Measurements from ENCODE around the gene C1QTNF1.
A peak's percentile ranks its signal among the peaks of the same experiment; 100 is the strongest.

The C1QTNF1 gene

GRCh38 chr17:79075861-79076406, 52.0 kb downstream of the C1QTNF1 start:
- no peak for TF ChIP-seq CTCF (conservative IDR thresholded peaks at IDR 0.05; ENCODE audit: low read depth)
- CTCF ChIA-PET, result interaction anchor here (0.6 kb wide), 1 partner anchor 217 kb away, joined by 3 read pairs; no protein-coding TSS in a partner anchor
- POLR2A ChIA-PET (ENCODE audit: low non-redundant PET), result no interaction called here
- H3K27ac ChIP-seq, result peak overlapping the region; percentile 76; the same call in 1 of the 2 replicates
- DNase-seq (ENCODE audit: low spot score), result no peak

GRCh38 chr17:79077587-79077986, 53.6 kb downstream of the C1QTNF1 start:
- CTCF ChIA-PET, result interaction anchor here (1.1 kb wide), 1 partner anchor 32 kb away, joined by 4 read pairs; no protein-coding TSS in a partner anchor
- POLR2A ChIA-PET (ENCODE audit: low non-redundant PET), result no interaction called here
- no peak for DNase-seq (ENCODE audit: low spot score)
- 0 out of 2 replicates have a peak overlapping the region, but pooled peaks have one; percentile 3 for H3K27ac ChIP-seq
- TF ChIP-seq CTCF (conservative IDR thresholded peaks at IDR 0.05; ENCODE audit: low read depth), result no peak

- 0 out of 2 replicates have a peak overlapping the region, but pooled peaks have one; percentile 3 for H3K27ac ChIP-seq
- no peak for DNase-seq (ENCODE audit: low spot score)
- no peak for TF ChIP-seq CTCF (conservative IDR thresholded peaks at IDR 0.05; ENCODE audit: low read depth)
- ChIA-PET POLR2A (ENCODE audit: low non-redundant PET) (no interaction called here), CTCF (interaction anchor here (0.5 to 1.2 kb wide), 3 partner anchors 9 to 191 kb away, joined by 3 to 4 read pairs (median 3); no protein-coding TSS in a partner anchor)
Observed at GRCh38 chr17:79078476-79079190, 54.7 kb downstream of the C1QTNF1 start.

GRCh38 chr17:79079421-79080200, 55.6 kb downstream of the C1QTNF1 start:
- no peak for TF ChIP-seq CTCF (conservative IDR thresholded peaks at IDR 0.05; ENCODE audit: low read depth)
- no peak overlapping the region; the same call in 1 of the 2 replicates for H3K27ac ChIP-seq
- ChIA-PET POLR2A (ENCODE audit: low non-redundant PET) (no interaction called here), CTCF (interaction anchor here (0.6 to 1.2 kb wide), 3 partner anchors 8 to 34 kb away, joined by 3 to 4 read pairs (median 4); no protein-coding TSS in a partner anchor)
- no peak for DNase-seq (ENCODE audit: low spot score)

GRCh38 chr17:79080349-79080748, 56.4 kb downstream of the C1QTNF1 start:
- CTCF ChIA-PET, result interaction anchor here (0.6 kb wide), 1 partner anchor 60 kb away, joined by 7 read pairs; no protein-coding TSS in a partner anchor
- peak overlapping the region; percentile 0; the same call in 1 of the 2 replicates for H3K27ac ChIP-seq

More at GRCh38 chr17:79080349-79080748, 56.4 kb downstream of the C1QTNF1 start:
- POLR2A ChIA-PET (ENCODE audit: low non-redundant PET), result no interaction called here
- DNase-seq (ENCODE audit: low spot score), result no peak
- no peak for TF ChIP-seq CTCF (conservative IDR thresholded peaks at IDR 0.05; ENCODE audit: low read depth)

Data from RWPE1 (cell line).